ENCODE measurements around the gene PTGS2. TPM values are rescaled to one million over a fixed set of nuclear protein-coding genes. Genes with fewer than 3 reads are reported as not detected.
A peak's percentile ranks its signal among the peaks of the same experiment; 100 is the strongest.

The PTGS2 gene
- 31.6 TPM for polyA plus RNA-seq (2013, experiment 1 of 2)
- 31.1 TPM for polyA plus RNA-seq (2013, experiment 2 of 2)

DNA sequence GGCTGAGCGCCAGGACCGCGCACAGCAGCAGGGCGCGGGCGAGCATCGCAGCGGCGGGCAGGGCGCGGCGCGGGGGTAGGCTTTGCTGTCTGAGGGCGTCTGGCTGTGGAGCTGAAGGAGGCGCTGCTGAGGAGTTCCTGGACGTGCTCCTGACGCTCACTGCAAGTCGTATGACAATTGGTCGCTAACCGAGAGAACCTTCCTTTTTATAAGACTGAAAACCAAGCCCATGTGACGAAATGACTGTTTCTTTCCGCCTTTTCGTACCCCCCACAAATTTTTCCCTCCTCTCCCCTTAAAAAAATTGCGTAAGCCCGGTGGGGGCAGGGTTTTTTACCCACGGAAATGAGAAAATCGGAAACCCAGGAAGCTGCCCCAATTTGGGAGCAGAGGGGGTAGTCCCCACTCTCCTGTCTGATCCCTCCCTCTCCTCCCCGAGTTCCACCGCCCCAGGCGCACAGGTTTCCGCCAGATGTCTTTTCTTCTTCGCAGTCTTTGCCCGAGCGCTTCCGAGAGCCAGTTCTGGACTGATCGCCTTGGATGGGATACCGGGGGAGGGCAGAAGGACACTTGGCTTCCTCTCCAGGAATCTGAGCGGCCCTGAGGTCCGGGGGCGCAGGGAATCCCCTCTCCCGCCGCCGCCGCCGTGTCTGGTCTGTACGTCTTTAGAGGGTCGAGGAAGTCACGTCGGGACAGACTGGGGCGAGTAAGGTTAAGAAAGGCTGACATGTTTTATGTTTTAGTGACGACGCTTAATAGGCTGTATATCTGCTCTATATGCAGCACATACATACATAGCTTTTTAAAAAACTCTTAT is at the start of gene PTGS2:
Gene PTGS2 (minus strand): TSS at position 179 of the 817 bp plus-strand sequence. CDS start 133 bp downstream, at position 46.
- H3K4me3 ChIP-seq (ENCODE audit: insufficient read depth in 1 of 2, low read depth in 1 of 2, low read length in 2 of 2) = peak within 1 kb of the TSS; percentile 79 to 89
- peaks cover 0 to 17% of the 10 kb centered on the region in 2 experiments for H3K36me3 ChIP-seq (ENCODE audit: control insufficient read depth in 1 of 2, insufficient read depth in 2 of 2, low read depth in 1 of 2, low read length in 2 of 2)
- peak within 1 kb of the TSS; percentile 83 to 94 for H3K18ac ChIP-seq (ENCODE audit: low read depth in 1 of 2, low read length in 2 of 2)
- no peaks in the 10 kb centered on the region for H3K4me1 ChIP-seq (ENCODE audit: control insufficient read depth, insufficient read depth, low read depth, low read length)
- DNase-seq = peak; percentile 97
- H2BK15ac ChIP-seq (ENCODE audit: low read depth, poor library complexity, severe bottlenecking) = peak within 1 kb of the TSS; percentile 40
- peak within 1 kb of the TSS; percentile 96 for H2AFZ ChIP-seq (ENCODE audit: low read depth, low read length)
- peak within 1 kb of the TSS in 1 of 2 experiments; percentile 67 for H2BK12ac ChIP-seq (ENCODE audit: low read length in 2 of 2)
- H3K14ac ChIP-seq (ENCODE audit: low read length in 2 of 2) = peak within 1 kb of the TSS in 1 of 2 experiments; percentile 96
- no peak within 1 kb of the TSS for H2AK5ac ChIP-seq (ENCODE audit: low read length, severe bottlenecking)
- peak within 1 kb of the TSS; percentile 82 for H2BK120ac ChIP-seq (ENCODE audit: low read depth, low read length)
- no peak within 1 kb of the TSS for H2BK5ac ChIP-seq (ENCODE audit: low read depth, low read length, poor library complexity, severe bottlenecking)
- WGBS = under 1% methylated on average over 39 of the region's 52 CpGs
- H3K79me1 ChIP-seq (replicated peaks; ENCODE audit: low read length, poor library complexity, severe bottlenecking) = no peaks in the 10 kb centered on the region
- H3K27ac ChIP-seq (ENCODE audit: low read length, poor library complexity, severe bottlenecking) = peak within 1 kb of the TSS; percentile 43
- H3K9ac ChIP-seq (ENCODE audit: low read length) = peak within 1 kb of the TSS; percentile 97
- H3K4me2 ChIP-seq (ENCODE audit: low read length, poor library complexity, severe bottlenecking) = peak within 1 kb of the TSS; percentile 98
- H3K27me3 ChIP-seq (ENCODE audit: control insufficient read depth in 1 of 2, insufficient read depth in 1 of 2, low read length in 2 of 2) = no peaks in the 10 kb centered on the region
- H4K91ac ChIP-seq (ENCODE audit: low read length) = no peak within 1 kb of the TSS
- H3K4ac ChIP-seq (ENCODE audit: low read depth in 1 of 2, low read length in 2 of 2) = peak within 1 kb of the TSS; percentile 87
- H3K9me3 ChIP-seq (ENCODE audit: control insufficient read depth, low read length) = no peaks in the 10 kb centered on the region
- H4K8ac ChIP-seq (ENCODE audit: low read length) = peak within 1 kb of the TSS; percentile 57
- H3K23ac ChIP-seq (ENCODE audit: low read length in 2 of 2) = no peak within 1 kb of the TSS

DNA sequence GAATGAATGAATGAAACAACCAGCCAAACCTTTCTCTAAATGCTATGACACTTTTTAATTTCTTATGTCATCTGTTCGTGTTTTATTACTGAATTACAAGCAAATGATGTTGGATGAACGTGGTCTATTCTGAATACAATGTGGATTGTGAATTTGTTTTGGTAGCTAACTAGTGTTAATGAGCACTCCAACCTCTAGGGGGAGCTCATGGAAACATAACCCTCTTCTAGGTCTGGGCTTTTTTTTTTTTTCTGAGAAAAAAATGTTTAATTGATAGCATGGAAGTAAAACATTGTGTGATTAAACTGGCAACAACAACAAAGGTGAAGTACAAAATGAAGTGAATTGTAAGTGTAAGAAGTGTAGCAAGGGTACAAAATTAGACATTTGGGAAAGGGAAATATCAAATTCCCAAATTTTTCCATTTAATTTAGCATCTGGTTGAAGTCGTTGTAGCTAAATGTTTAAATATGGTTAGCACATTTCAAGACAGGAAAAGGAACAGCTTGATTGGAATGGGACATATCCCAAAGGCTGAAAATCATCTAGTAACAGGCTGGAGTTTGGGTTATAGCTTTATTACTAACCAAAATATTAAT is 42.6 kb upstream of the PTGS2 start:
- Histone ChIP-seq H3K14ac (ENCODE audit: low read length in 2 of 2) (no peak overlapping the region), H3K79me1 (replicated peaks; ENCODE audit: low read length, poor library complexity, severe bottlenecking) (no peaks in the 10 kb centered on the region), H3K4ac (ENCODE audit: low read depth in 1 of 2, low read length in 2 of 2) (no peak overlapping the region), H3K27me3 (ENCODE audit: control insufficient read depth in 1 of 2, insufficient read depth in 1 of 2, low read length in 2 of 2) (no peaks in the 10 kb centered on the region), H2AK5ac (ENCODE audit: low read length, severe bottlenecking) (no peak overlapping the region), H4K91ac (ENCODE audit: low read length) (no peak overlapping the region), H3K9me3 (ENCODE audit: control insufficient read depth, low read length) (no peaks in the 10 kb centered on the region), H2AFZ (ENCODE audit: low read depth, low read length) (no peak overlapping the region), H3K18ac (ENCODE audit: low read depth in 1 of 2, low read length in 2 of 2) (no peak overlapping the region), H2BK12ac (ENCODE audit: low read length in 2 of 2) (no peak overlapping the region), H3K4me3 (ENCODE audit: insufficient read depth in 1 of 2, low read depth in 1 of 2, low read length in 2 of 2) (no peak overlapping the region), H3K27ac (ENCODE audit: low read length, poor library complexity, severe bottlenecking) (no peak overlapping the region), H4K8ac (ENCODE audit: low read length) (no peak overlapping the region), H3K4me2 (ENCODE audit: low read length, poor library complexity, severe bottlenecking) (no peak overlapping the region), H3K36me3 (ENCODE audit: control insufficient read depth in 1 of 2, insufficient read depth in 2 of 2, low read depth in 1 of 2, low read length in 2 of 2) (no peaks in the 10 kb centered on the region), H3K4me1 (ENCODE audit: control insufficient read depth, insufficient read depth, low read depth, low read length) (no peaks in the 10 kb centered on the region), H2BK15ac (ENCODE audit: low read depth, poor library complexity, severe bottlenecking) (no peak overlapping the region), H3K23ac (ENCODE audit: low read length in 2 of 2) (no peak overlapping the region), H3K9ac (ENCODE audit: low read length) (no peak overlapping the region), H2BK5ac (ENCODE audit: low read depth, low read length, poor library complexity, severe bottlenecking) (no peak overlapping the region), H2BK120ac (ENCODE audit: low read depth, low read length) (no peak overlapping the region)
- WGBS = 24% methylated on average over 2 of the region's 3 CpGs
- DNase-seq = peak; percentile 52

- Histone ChIP-seq H3K79me1 (replicated peaks; ENCODE audit: low read length, poor library complexity, severe bottlenecking) (no peaks in the 10 kb centered on the region), H3K4me2 (ENCODE audit: low read length, poor library complexity, severe bottlenecking) (no peak overlapping the region), H3K18ac (ENCODE audit: low read depth in 1 of 2, low read length in 2 of 2) (no peak overlapping the region), H3K27me3 (ENCODE audit: control insufficient read depth in 1 of 2, insufficient read depth in 1 of 2, low read length in 2 of 2) (no peaks in the 10 kb centered on the region), H3K14ac (ENCODE audit: low read length in 2 of 2) (no peak overlapping the region), H3K4me1 (ENCODE audit: control insufficient read depth, insufficient read depth, low read depth, low read length) (no peaks in the 10 kb centered on the region), H4K91ac (ENCODE audit: low read length) (no peak overlapping the region), H2BK5ac (ENCODE audit: low read depth, low read length, poor library complexity, severe bottlenecking) (no peak overlapping the region), H3K4ac (ENCODE audit: low read depth in 1 of 2, low read length in 2 of 2) (no peak overlapping the region), H3K36me3 (ENCODE audit: control insufficient read depth in 1 of 2, insufficient read depth in 2 of 2, low read depth in 1 of 2, low read length in 2 of 2) (no peaks in the 10 kb centered on the region), H2BK15ac (ENCODE audit: low read depth, poor library complexity, severe bottlenecking) (no peak overlapping the region), H2BK12ac (ENCODE audit: low read length in 2 of 2) (no peak overlapping the region), H3K23ac (ENCODE audit: low read length in 2 of 2) (no peak overlapping the region), H3K27ac (ENCODE audit: low read length, poor library complexity, severe bottlenecking) (no peak overlapping the region), H3K9me3 (ENCODE audit: control insufficient read depth, low read length) (no peaks in the 10 kb centered on the region), H4K8ac (ENCODE audit: low read length) (no peak overlapping the region), H3K9ac (ENCODE audit: low read length) (no peak overlapping the region), H2BK120ac (ENCODE audit: low read depth, low read length) (no peak overlapping the region), H2AFZ (ENCODE audit: low read depth, low read length) (no peak overlapping the region), H3K4me3 (ENCODE audit: insufficient read depth in 1 of 2, low read depth in 1 of 2, low read length in 2 of 2) (no peak overlapping the region), H2AK5ac (ENCODE audit: low read length, severe bottlenecking) (no peak overlapping the region)
- peak; percentile 28 for DNase-seq
- 58% methylated on average over 1 of the region's 2 CpGs for WGBS
Measured at GRCh38 chr1:186717286-186717685, 37.1 kb upstream of the PTGS2 start.

Measured in mesenchymal stem cell (in vitro differentiated cells and primary cell).